Midbrain (tissue), 1 donor: ENCODE measurements around the gene ZIC1.

ENCODE experiments used
- DNase-seq: peaks from one replicate; lab custom pipeline; 2025; lab: John Stamatoyannopoulos, UW

The ZIC1 gene

DNA sequence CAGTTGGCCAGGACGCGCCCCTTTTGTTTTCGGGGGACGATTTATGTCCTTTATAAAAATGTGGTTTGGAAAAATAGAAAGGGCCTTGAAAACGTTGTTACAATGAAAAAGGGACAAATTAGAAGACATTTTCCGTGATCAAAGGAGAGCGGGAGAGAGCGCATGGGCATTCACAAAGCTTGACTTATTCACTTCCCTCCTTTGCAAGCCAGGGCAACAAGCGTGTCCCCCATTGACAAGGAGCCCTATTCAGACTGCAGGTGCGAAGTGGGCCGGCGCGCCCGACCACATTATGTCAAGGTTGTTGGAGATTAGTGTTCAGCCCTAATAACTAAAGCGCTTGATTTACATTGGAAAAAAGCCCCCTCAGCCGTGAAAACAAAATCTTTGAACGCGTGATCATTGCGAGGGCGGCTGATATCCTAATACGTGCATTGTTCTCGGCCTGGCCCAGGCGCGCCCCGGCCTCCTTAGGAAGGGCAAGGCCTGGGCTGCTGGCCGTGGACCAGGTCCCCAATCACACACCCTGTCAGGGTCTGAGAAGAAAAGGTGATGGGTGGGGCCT is 28.7 kb upstream of the ZIC1 start:
- no peak for DNase-seq

DNA sequence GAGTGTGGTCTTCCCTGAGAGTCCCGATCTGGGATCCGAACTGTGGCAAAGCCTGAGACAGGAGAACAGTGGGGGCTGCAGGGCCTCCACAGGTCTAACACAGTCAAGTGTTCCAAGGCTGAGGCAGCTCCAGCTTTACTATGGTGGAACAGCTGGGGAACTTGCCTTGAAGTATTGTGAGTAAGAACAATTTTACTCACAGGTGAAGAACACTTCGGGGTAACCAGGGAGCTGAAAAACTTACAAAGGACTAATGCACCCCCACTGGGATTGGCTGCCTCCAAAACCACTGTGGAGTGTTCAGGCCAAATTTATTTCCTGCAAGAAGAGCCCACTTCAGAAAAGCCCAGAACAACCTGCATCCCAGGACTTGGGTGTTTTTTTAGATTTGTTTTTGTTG is 28.2 kb upstream of the ZIC1 start:
- no peak for DNase-seq

DNA sequence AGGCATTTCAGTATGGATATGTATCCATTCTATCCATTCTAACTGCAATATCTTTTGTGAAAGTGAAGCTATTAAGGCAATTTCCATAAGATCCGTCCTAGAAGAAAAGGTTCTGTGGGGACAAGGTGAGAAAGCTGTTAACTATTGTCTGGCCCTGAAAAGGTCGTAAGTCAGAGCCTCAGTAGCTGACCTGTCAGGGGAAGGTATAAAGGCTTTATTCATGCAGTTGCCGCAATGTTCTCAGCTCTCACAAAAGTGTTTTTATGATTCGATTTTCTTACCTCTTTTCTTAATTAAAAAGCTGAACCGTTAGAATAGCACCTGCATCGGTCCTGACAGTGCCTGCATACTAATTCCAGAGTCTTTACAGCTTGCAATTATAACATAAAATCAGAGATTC is 27.6 kb upstream of the ZIC1 start:
- no peak for DNase-seq

DNA sequence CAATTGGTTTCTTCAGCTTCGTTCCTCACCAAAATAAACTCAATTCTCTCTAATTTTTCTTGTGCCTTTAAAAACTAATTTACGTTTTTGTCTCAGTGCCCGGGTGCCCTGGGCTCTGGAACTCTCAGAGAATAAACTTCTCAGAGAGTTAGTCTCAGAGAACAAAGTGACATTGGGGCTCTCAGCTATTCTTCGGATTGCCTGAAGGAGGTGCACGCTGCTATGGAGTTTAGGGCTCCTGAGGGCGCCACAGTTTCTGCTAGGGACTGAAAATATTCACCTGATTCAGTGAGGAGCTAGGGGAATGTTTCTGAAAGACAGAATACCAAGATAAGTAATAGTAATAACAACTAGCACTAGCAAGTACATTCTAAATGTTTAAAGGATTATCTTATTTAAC is 25.5 kb upstream of the ZIC1 start:
- no peak for DNase-seq

DNA sequence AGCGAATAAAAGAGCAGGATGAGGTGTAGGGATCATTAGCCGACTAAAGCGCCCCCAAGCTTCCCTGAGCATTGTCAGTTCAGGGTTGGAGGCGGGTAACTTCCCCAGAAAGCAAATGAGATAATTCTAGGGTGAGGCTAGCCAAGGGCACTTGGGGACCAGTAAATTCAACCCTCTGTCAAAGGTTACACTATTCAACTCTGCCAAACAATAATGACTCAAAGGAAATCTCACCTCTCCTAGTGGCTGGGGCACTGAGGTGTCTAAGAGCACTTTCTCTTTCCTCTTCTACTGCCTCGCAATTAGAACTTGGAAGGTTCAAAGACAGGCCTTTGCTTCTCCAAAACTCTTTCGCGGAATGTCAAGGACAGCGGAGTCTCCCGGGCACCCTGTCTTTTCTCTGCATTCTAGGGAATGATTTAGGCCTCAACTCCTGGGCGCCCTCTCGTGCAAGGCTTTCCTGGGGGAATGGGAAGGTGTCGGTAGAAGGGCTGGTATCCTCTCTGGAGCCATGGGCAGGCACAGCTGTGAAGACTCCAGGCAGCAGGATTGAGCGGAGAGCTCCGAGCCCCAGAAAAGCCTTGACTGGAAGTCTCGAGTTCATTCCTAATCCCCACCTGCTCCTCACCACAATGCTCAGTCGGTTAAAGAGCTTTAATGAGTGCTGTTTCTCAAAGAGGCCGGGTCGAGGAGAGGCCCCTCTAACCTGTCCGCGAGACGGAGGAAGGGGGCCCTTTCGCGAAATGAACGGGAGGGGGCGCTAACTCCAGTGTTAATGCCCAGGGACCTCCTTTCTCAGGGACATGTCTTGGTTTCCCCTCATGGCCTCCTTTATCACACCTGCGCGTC is 24.7 kb upstream of the ZIC1 start:
- no peak for DNase-seq

DNA sequence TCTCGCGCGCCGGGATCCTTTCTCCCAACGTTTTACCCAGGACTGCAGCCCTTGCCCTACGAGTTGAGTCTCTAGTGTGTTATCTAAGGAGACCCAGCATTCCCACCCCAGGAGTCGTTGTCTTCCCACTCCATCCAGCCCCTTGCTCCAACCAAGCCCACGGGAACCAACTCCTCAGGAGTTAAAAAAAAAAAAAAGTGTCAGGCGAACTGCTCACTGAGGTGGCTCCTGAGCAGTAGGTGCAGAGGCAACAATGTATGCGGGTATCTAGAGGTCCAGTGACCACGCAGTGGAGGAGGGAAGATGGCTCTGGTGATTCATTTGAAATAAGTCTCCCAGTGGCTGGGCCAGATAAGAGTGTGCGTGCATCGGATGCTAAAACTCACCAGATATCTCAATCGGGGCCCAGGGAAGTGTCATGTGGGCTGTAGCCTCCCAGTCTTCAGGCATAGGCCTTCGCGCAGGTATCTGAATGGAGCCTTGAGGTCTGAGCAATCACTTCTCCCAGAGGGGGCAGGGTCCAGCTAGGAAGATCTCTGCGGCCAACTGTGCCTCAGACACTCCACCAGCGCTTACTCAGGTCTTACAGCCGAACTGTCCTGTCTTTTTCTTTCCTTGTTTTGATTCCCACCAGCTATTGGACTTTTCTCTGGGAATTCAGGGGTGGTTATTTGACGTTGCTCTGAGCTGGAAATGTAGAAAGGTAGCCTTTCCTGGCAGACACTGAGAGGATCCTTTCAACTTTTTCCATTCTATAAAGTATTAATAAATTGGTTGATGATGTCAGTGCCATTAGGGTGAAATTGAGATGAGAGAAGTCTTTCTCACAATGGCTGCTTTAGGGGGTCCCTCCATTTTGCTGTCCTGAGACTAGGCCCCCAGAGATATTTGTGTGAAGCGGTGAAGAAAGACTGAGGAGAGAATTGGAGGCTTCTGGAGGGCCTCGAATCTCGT is 23.8 kb upstream of the ZIC1 start:
- DNase-seq, result no peak

DNA sequence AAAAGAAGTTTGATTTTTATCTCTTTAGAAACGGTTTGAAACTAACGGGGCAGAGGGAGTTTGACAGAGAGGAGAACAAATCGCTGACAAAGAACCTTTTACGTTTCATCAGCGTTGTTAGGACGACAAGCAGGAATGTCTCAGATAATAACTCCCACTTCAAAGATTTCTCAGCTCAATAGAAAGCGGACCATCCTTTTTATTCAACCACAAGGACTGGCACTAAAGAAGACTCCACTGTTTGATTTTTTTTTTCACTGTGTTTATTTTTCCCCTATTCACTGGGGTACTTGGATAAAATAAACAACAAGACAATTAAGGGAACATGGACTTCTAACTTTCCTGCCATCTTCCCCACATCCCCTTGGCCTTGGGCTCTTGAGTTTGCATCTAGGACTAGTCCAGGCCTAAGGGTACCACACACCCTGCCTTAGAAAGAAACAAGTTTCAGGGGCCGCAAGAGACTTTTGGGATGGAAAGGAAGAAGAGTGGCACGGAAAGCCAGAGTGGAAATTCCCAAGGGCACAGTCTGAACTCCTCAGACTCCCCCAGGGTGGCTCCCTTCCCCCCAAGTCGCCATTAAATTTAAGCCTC is 21.8 kb upstream of the ZIC1 start:
- DNase-seq, result no peak

DNA sequence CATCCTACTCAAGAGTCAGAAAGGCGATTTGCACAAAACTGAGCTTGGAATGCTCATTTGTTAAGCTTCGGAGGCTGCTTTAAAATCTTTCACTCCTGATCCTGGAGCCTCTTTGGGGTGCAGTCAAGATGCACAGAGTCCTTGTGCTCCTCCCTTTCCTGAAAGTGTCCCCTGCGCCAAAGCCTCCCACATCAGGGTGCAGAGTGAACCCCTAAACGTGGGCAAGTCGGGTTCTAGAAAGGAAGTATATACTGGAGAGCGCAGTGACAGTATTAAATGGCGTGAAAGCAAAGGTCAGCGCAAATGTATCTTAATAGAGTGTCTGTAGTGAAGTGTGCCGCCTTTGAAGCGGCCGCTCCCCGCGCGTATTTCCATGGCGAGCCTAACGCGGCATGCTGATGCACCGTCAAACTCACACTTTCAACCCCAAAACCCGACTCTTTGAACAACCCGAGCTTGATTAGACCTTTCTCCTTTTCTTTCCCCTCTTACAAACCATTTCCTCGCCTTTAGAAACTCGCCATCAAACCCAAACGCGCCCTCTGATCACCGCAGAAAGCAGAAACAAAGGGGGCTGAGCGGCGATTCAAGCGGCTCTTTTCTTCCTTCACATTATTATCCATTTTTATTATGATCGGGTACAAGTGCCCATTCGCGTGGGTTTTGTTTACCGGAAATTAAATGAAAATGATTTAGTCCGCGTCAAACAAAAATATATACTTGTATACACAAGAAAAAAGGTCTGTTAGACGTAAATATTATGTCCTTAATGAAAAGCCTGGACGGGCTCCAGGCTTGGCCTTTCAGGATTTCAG is 21.1 kb upstream of the ZIC1 start:
- DNase-seq, result no peak

DNA sequence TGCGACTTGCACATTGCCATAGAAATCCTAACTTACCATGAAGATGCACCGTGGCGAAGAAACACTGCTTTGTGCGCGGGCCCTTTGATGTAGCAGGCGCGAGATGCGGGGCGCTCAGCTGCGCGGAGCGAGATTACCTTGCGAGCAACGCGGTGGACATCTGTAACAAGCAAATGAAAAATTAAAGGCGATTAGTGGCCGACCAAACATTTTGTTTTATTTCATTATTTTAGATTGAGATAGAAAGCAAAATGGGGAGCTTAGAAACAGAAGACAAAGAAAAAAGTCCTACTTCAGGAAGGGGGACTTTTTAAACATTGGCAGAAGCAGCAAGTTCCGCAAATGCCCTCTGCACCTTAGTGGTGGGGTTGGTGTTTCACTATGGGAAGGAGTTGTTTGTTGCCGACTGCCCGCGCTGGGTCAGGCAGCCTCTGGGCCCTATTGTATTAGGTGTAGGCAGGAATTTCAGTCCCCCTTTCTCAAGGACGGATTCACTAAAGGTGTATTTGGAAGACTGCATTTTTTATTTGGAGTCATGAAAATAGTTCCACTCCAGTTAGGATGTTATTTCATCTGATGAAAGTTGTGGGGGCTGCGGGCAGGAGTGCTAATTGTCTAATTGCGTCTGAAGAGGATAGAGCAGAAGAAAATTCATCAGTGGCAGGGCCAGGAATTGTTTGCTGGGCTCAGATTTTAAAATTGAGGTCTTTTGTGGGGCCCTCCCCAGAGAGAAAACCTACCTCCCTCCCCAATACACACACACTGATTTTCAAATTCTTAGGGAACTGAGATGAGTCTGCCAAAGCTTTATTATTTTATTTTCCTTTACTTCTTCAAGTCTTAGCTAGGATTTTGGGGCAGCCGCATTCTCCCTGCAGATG is 20.2 kb upstream of the ZIC1 start:
- no peak for DNase-seq

DNA sequence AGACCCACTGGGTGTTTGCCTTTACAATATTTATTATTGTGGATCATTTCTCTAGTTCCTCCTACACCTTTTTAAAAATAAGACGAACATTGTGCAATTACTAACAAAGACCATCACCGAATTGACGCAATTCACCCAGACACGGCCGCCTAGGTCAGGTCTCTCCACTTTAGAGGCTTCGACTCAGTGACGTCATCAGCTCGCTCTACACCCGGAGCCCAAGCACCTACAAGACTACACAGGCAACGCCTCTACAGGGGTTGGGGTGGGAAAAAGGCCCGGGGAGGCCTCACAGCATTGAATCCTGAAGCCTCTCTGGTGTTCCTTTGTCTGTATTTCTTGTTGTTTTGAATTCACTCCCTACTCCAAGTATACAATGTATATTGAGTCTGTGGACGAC is 19.4 kb upstream of the ZIC1 start:
- no peak for DNase-seq

DNA sequence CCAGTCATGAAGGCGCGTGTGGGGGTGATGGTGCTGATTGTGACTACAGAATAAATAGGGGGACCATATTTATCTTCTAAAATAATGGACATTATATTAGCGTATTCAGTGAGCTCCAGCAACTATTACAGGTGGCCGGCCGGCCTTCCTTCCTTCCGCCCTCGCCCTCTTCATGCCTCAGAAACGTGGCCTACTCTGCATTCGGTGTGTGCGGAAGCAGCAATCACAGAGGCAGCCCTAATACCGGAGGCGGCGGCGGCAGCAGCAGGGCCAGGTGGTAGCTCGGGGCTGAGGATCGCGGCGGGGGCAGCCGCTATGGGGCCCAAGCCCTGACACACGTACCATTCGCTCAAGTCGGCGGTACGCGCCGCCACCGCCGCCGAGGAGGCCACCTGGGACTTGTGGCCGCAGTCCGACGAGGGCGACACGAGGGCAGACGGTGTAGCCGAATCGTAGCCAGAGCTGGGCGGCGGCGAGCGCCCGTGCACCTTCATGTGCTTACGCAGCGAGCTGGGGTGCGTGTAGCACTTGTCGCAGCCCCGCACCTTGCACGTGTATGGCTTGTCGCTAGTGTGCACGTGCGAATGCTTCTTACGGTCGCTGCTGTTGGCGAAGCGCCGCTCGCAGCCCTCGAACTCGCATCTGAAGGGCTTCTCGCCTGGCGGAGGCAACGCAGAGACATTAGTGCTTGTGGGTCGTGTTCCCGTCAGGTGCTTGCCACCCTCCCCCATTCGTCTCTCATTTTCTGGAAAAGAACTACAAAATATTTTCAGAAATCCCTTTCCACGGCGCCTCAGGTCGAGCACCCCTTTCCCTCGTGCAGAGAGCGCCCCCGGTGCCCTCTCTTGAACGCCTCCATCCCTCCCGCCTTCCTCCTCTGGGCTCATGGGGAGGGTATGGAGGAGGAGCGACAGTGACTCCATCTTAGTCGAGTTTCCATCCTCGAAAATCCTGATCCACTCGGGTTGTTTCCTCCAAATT is 18.3 kb upstream of the ZIC1 start:
- no peak for DNase-seq

DNA sequence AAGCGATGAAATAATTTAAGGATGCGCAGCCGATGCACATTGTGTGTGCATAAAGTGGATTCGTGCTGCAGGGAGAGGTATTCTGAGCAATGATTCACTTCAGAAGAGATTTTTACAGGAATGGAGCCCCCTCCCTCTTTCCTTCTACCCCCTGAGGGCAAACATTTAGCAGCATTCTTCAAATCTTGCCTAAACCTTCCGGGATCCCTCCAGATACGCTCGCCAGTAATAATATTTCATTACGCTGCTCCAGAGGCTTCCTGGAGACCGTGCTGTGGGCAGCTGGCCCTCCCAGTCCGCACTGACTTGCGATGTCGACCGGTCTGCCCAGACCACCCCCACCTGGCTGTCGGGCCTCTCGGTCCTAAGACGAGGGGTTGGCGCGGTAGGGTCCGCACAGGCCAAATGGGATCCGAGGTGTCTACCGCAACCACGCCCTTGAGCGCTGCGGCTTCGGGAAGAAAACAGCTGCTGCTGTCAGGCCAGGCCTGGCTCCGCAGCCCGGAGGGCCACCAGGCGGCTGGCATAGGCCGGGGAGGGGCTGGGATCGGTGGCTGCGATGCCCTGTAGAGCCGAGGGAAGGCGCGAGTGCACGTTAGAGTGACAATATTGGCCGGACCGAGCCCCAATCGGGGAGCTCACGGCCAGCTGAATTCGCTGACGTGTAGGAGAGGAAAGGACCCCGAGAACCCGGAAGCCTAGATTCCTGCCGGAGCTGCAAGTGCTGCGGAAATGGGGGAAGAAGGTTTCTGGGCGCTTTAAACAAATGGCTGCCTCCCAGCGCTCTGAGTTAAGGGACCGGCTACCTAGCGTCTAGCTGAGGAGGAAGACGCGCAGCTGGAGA is 17.2 kb upstream of the ZIC1 start:
- DNase-seq, result peak; percentile 86

DNA sequence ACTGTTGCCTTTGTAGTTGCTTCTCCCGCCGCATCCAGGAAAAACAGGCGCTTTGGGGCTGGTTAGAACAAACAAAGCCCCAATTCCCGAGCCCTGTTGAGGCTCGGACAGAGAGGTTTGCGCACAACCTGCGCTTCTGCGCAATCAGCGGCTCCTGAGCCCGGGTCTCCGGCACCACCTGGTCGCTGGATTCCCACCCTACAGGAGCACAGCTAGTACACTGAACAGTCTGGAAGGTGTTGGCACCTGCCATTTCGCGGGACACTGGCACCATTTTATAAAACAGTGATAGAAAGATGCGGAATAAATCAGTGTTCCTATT is 16.6 kb upstream of the ZIC1 start:
- DNase-seq, result no peak

DNA sequence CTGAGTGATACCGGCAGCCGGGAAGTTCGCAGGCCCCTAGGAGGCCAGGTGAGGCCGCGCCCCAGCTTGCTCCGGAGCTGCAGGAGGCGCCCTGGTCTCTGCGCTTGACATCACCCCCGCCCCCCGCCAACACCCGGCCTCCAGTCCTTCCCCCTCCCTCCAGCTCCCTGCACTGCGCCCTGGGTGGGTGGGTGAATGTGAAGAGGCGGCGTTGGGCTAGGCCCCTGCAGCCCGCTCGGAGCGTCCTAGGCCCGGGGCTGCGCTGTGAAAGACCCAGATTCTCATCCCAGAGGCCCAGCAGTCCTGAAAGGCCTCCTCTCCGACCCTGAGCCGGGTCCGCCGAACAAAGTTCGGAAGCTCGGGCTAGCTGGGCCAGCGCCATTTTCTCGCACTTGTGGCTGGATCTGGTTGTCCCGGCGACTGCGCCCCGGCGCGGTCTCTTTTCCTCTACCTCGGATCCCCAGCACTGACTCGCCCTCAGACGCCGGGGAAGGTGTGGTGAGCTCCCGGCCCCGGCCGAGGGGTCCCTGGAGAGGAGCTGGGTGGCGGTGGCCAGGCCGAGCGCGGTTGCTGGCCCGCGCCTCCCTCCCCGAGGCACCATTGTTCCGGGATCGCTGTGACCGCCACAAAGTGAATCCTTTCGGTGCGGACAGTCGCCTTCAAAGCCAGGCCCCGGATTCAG is 15.8 kb upstream of the ZIC1 start:
- peak; percentile 66 for DNase-seq

DNA sequence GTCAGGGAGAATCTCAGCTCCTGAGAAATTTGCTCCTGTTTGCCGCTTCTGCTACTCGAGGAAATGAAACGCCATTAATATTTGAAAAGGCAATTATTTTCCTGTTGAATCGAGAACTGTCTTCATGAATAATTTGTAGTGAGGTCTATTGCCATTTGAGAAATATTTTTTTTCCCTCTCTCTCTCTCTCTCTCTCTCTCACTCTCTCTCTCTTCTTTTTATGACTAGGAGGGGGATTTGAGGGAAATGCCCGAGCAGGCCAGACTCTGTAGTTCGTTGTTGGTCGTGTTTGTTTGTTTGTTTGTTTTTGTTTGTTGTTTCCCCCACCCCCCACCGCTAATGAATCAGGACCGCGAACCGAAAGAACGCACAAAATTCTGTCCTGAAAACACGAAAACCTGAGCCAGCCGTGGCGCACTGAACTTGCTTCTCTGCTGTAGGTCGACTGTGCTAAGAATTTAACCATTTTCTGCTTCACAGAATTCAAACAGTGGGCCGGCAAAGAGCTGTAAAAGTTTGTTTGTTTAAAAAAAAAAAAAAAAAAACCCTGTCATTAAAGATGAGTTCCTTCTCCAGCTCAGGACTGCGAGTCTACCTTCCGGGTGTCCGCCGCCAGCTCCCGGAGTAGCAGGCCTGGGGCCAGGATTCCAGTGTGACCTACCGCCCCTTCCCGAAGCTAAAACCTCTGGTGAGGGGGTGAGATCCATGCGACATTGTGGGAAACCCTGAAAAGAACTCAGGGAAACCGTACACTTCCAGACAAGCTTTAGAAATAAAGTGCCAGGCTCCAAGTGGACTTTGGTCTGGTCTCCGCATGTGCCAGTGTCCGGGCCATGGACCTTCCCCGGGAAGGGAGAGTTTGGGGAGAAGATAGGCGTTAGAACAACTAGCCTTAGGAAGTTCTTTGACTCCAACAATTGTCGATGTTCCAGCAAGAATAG is 15.0 kb upstream of the ZIC1 start:
- DNase-seq, result no peak

DNA sequence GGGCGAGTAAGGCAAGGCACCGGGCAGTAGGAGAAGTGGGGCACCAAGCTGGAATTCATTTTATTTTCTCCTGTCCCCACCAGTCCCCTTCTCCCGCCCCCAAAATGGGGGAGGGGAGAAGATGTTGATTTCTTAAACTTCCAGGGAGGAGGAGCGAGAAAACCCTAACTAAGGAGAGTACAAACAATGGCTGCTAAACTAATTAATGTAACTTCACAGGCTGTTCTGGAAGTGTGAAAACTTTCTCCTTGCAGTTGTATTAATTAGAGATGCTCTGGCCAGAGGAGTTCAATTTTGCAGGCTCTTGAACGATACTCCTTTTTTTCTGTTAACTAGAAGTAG is 14.3 kb upstream of the ZIC1 start:
- no peak for DNase-seq
